AG04449 (cell line): ENCODE data around the gene LCTL.

Experiments used
- CTCF ChIA-PET: fragments of 350-600 bp; formaldehyde crosslinking; extraction: SDS; loops from one replicate; lab custom pipeline; 2021; ENCODE audit warnings: antibody characterized with exemption; lab: Yijun Ruan, JAX
- POLR2A ChIA-PET: fragments of 400-600, 350-600 bp; formaldehyde crosslinking; extraction: SDS; loops from one replicate; lab custom pipeline; 2020; ENCODE audit warnings: antibody characterized with exemption, inconsistent platforms; lab: Yijun Ruan, JAX
- DNase-seq: peaks from one replicate; pipeline ENCODE4 v3.0.0-alpha.2; 2010; ENCODE audit warnings: low read depth, low spot score
- H3K4me3 ChIP-seq: 2 replicates; pipeline ENCODE4 v1.5.1; 2011; ENCODE audit warnings: low read depth, mild to moderate bottlenecking, control low read depth, low read length
- TF ChIP-seq, protein P1 (sequence below): IDR thresholded peaks from one replicate; pipeline ENCODE4 v1.5.1; 2011; ENCODE audit warnings: mild to moderate bottlenecking, moderate library complexity, low read length, control low read depth, inconsistent platforms; ENCODE audit not compliant: insufficient read depth; ENCODE audit errors: missing control alignments

LCTL gene

GRCh38 chr15:66599536-66600239, 33.9 kb upstream of the LCTL start:
- TF ChIP-seq, protein P1, sequence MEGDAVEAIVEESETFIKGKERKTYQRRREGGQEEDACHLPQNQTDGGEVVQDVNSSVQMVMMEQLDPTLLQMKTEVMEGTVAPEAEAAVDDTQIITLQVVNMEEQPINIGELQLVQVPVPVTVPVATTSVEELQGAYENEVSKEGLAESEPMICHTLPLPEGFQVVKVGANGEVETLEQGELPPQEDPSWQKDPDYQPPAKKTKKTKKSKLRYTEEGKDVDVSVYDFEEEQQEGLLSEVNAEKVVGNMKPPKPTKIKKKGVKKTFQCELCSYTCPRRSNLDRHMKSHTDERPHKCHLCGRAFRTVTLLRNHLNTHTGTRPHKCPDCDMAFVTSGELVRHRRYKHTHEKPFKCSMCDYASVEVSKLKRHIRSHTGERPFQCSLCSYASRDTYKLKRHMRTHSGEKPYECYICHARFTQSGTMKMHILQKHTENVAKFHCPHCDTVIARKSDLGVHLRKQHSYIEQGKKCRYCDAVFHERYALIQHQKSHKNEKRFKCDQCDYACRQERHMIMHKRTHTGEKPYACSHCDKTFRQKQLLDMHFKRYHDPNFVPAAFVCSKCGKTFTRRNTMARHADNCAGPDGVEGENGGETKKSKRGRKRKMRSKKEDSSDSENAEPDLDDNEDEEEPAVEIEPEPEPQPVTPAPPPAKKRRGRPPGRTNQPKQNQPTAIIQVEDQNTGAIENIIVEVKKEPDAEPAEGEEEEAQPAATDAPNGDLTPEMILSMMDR = no peak
- POLR2A ChIA-PET = no interaction called here
- CTCF ChIA-PET = interaction anchor here (0.8 to 2.5 kb wide), 7 partner anchors 13 to 252 kb away, joined by 3 to 15 read pairs (median 4); partner anchors contain the start of gene LCTL
- DNase-seq = no peak
- H3K4me3 ChIP-seq = no peak overlapping the region

- POLR2A ChIA-PET = no interaction called here
- TF ChIP-seq, protein P1 = no peak
- DNase-seq = no peak
- no peak overlapping the region for H3K4me3 ChIP-seq
- CTCF ChIA-PET = interaction anchor here (1.2 to 2.5 kb wide), 6 partner anchors 7 to 253 kb away, joined by 3 to 10 read pairs (median 7); partner anchors contain the start of gene LCTL
Observed at GRCh38 chr15:66598095-66598815, 32.5 kb upstream of the LCTL start.

DNA sequence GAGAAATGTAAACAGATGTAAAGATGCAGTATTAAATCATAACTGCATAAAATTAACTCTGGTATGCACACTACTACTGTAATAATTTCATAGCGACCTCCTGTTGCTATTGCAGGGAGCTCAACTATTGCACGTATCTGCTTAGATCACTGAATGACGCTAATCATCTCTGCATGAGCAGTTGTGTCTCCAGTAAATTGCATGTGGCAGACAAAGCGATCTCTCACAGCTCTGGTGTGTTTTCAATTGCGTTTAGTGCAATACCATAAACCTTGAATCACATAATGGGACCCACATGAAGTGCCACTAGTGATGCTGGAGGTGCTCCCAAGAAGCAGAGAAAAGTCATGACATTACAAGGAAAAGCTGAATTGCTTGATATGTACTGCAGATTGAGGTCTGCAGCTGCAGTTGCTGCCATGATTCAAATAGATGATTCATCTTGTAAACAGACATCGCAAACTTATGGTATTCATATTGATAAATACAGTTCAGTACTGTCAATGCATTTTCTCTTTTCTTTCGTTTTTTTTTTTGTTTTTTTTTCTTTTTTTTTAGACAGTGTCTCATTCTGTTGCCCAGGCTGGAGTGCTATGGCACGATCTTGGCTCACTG, 30.2 kb upstream of the LCTL start:
- H3K4me3 ChIP-seq = no peak overlapping the region
- ChIA-PET POLR2A (interaction anchor here (0.7 kb wide), 1 partner anchor 237 kb away, joined by 3 read pairs; no protein-coding TSS in a partner anchor), CTCF (interaction anchor here (0.7 to 2.5 kb wide), 7 partner anchors 8 to 266 kb away, joined by 3 to 10 read pairs (median 4); no protein-coding TSS in a partner anchor)
- TF ChIP-seq, protein P1 = no peak
- peak; percentile 19 for DNase-seq

DNA sequence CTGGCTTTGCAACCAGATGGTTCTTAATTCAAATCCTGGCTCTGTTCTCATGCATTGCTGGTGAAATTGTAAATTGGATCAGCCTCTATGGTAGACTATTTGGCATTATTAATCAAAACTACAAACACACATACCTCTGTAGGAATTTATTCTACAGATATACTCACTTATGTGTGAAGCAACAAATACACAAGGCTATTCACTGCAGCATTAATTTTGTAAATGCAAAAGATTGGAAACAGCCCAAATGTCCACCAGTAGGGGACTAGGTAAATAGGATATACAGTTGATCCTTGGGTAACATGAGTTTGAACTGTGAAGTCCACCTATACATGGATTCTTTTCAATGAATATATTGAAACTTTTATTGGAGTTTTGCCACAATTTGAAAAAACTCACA, 29.5 kb upstream of the LCTL start:
- DNase-seq = no peak
- TF ChIP-seq, protein P1 = no peak
- POLR2A ChIA-PET = no interaction called here
- no peak overlapping the region for H3K4me3 ChIP-seq
- CTCF ChIA-PET = interaction anchor here (1.1 to 2.0 kb wide), 2 partner anchors 9 to 10 kb away, joined by 3 to 4 read pairs; no protein-coding TSS in a partner anchor

GRCh38 chr15:66594836-66595235, 29.0 kb upstream of the LCTL start:
- DNase-seq = no peak
- ChIA-PET POLR2A (interaction anchor here (0.6 kb wide), 1 partner anchor 35 kb away, joined by 3 read pairs; no protein-coding TSS in a partner anchor), CTCF (interaction anchor here (1.1 to 2.0 kb wide), 2 partner anchors 9 to 10 kb away, joined by 3 to 4 read pairs; no protein-coding TSS in a partner anchor)
- no peak overlapping the region for H3K4me3 ChIP-seq
- TF ChIP-seq, protein P1 = no peak

DNA sequence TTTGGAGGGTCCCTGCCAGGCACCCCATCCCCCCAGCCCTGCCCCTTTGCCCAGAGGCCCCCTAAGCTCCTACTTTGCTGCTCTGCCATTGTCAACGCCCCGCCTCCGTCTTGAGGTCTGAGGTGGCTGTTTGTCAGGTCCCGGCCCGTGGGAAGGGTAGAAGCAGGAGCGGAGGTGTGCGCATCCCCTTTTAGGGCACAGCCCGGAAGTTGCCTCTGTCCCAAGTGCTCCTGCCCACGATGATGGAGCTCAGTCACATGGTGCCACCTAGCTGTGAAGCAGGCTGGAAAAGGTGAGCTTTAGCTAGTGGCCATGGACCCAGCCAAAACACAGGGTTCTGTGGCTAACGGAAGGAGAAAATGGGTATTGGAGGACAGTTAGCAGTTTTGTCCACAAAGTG, 28.5 kb upstream of the LCTL start:
- ChIA-PET POLR2A (interaction anchor here (0.6 kb wide), 1 partner anchor 35 kb away, joined by 3 read pairs; no protein-coding TSS in a partner anchor), CTCF (interaction anchor here (1.0 to 2.0 kb wide), 4 partner anchors 8 to 14 kb away, joined by 3 to 4 read pairs (median 3); no protein-coding TSS in a partner anchor)
- no peak overlapping the region for H3K4me3 ChIP-seq
- no peak for DNase-seq
- TF ChIP-seq, protein P1 = no peak
